K562 treated with DMSO at 1 percent for 24 hours (cell line): Measurements from ENCODE around the gene TMEM243. TPM values are rescaled to one million over a fixed set of nuclear protein-coding genes. Genes with fewer than 3 reads are reported as not detected.

Experiments
- total RNA-seq: library from RNA; unstranded; fragments of 300-600 nt; gene quantifications from 2 replicates; pipeline ENCODE4 v1.2.3, GENCODE V29; 2022; ENCODE audit warnings: low read depth; ENCODE audit not compliant: insufficient read depth

Gene TMEM243, protein sequence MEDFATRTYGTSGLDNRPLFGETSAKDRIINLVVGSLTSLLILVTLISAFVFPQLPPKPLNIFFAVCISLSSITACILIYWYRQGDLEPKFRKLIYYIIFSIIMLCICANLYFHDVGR
- 38.5 and 46.6 TPM in 2 replicates for total RNA-seq

DNA sequence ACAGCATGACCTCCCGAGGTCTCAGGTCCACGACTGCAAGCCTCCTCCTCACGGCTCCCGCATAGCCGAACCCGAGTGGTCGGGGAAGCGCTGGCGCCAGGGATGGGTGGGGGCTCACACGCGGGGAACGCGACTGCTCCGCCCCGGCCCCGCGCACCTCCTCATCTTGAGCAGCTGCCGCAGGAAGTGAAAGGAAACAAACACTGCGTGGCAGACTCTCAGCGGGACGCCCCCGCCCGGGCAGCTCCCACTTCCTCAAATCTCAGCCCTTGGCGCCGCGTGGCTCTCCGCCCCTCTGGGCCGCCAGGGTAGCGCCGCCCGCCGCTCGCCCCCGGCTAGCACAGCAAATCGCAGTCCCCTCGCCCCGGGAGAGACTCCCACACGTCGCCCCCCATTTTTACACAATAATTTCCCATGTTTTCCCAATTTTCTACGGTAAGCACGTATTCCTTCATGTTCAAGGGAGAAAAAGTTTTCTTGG, at the start of gene TMEM243:
Gene TMEM243, minus strand, starts transcription at position 188 of the 481 bp plus-strand sequence. CDS start 229 bp downstream, outside the sequence.

DNA sequence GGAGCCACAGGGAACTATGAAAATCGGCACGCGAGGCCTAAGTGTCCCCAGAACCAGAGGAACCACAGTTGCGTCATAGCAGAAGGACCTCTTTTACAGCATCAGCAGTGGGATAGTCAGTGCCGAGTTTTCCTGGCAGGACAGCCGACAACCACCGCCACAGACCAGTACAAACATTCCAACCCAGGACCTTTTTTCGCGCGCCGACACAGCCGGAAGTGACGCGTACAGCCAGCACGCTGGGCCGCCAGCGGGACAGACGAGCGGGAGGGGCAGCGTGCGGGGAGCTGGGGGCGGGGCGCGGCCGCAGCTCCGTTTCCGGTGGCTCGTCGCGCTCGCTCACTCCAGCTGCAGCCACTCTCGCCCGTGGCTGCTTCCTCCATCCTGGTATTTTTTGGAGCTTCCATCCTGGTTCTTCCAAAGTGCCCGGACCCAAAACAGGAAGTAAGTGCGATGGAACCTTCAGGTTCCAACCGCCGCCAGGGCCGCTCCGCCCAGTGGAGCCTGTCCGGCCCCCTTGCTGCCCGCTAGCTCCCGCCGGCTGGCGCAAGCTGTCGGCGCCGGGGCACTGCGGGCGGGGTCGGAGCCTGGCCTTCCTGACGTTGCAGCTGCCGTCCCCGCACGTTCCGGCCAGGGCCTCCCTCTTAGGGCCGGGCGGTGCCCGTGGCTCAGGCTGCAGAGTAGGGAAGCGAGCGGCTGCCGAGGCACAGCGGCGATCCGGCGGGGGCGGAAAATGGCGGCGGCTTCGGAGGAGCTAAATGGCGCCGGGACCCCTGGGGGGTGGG, 67.2 kb downstream of the TMEM243 start, which contains the start of gene DMTF1:
Gene DMTF1, plus strand, starts transcription at position 342 of the 785 bp plus-strand sequence. CDS start 12,489 bp downstream, outside the sequence.

Other genes with a start within 250 kb of the TMEM243 start
- gene ELAPOR2, start 160.1 kb downstream of the TMEM243 start, total RNA-seq: 34.3 and 35.3 TPM in 2 replicates
- 17.4 and 24.0 TPM in 2 replicates for gene DMTF1, start 67.3 kb downstream of the TMEM243 start, total RNA-seq
- 4.3 and 4.6 TPM in 2 replicates for gene CROT, start 125.9 kb upstream of the TMEM243 start, total RNA-seq